ENCODE data around the gene TWF2. TPM values are rescaled to one million over a fixed set of nuclear protein-coding genes. Genes with fewer than 3 reads are reported as not detected.

The TWF2 gene
- total RNA-seq, 2 experiments from 2014 or later = 127 to 134 TPM

GRCh38 chr3:52197499-52197841 lies 41.5 kb downstream of the TWF2 start:
- Mint-ChIP-seq H3K27me3 (peaks cover 4% of the 10 kb centered on the region), H3K4me3 (peak overlapping the region; percentile 99), H3K36me3 (peaks cover 24% of the 10 kb centered on the region), H3K4me1 (peaks cover 48% of the 10 kb centered on the region), H3K27ac (peak overlapping the region; percentile 89), H3K9me3 (no peaks in the 10 kb centered on the region)
- no peak for DNase-seq

- Mint-ChIP-seq H3K4me3 (no peak overlapping the region), H3K9me3 (no peaks in the 10 kb centered on the region), H3K36me3 (peaks cover 19% of the 10 kb centered on the region), H3K27me3 (peaks cover 4% of the 10 kb centered on the region), H3K27ac (no peak overlapping the region), H3K4me1 (peaks cover 43% of the 10 kb centered on the region)
- no peak for DNase-seq
Measured at GRCh38 chr3:52196977-52197376, 42.0 kb downstream of the TWF2 start.

- H3K9me3 Mint-ChIP-seq = no peaks in the 10 kb centered on the region
- no peak for DNase-seq
- peak overlapping the region; percentile 38 for H3K27ac Mint-ChIP-seq
- H3K4me1 Mint-ChIP-seq = peaks cover 34% of the 10 kb centered on the region
- H3K27me3 Mint-ChIP-seq = peaks cover 4% of the 10 kb centered on the region
- H3K36me3 Mint-ChIP-seq = peaks cover 10% of the 10 kb centered on the region
- H3K4me3 Mint-ChIP-seq = no peak overlapping the region
Measured at GRCh38 chr3:52195823-52196331, 43.1 kb downstream of the TWF2 start.

DNA sequence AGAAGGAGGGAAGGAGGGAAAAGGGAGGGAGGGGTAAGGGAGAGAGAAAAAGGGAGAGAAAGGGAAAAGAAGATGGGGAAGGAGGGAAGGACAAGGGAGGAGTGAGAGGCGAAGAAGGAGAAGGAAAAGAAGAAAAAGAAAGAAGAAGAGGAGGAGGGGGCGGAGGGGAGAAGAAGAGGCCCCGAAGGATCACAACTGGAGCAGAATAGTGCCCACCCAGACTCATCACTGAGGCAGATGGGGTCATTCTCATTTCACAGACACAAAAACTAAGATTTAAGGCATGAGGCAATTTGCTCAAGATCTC lies 43.7 kb downstream of the TWF2 start:
- peaks cover 4% of the 10 kb centered on the region for H3K27me3 Mint-ChIP-seq
- H3K9me3 Mint-ChIP-seq = no peaks in the 10 kb centered on the region
- DNase-seq = no peak
- H3K4me3 Mint-ChIP-seq = no peak overlapping the region
- peaks cover 7% of the 10 kb centered on the region for H3K36me3 Mint-ChIP-seq
- no peak overlapping the region for H3K27ac Mint-ChIP-seq
- peaks cover 31% of the 10 kb centered on the region for H3K4me1 Mint-ChIP-seq

- H3K27me3 Mint-ChIP-seq = peaks cover 4% of the 10 kb centered on the region
- no peak overlapping the region for H3K4me3 Mint-ChIP-seq
Measured at GRCh38 chr3:52194485-52195290, 44.3 kb downstream of the TWF2 start.

DNA sequence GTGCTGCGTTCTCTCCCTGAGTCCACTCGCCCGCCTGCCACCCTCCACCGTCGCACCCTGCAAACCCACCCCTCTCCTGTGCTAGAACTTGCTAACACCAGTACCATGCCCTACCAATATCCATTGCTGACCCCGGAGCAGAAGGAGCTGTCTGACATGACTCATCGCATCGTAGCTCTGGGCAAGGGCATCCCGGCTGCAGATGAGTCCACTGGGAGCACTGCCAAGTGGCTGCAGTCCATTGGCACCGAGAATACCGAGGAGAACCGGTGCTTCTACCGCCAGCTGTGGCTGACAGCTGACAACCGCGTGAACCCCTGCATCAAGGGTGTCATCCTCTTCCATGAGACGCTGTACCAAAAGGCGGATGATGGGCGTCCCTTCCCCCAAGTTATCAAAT lies 45.9 kb downstream of the TWF2 start:
- Mint-ChIP-seq H3K36me3 (no peaks in the 10 kb centered on the region), H3K9me3 (no peaks in the 10 kb centered on the region), H3K4me1 (peaks cover 18% of the 10 kb centered on the region), H3K27ac (no peak overlapping the region), H3K4me3 (no peak overlapping the region), H3K27me3 (no peaks in the 10 kb centered on the region)
- no peak for DNase-seq

More at GRCh38 chr3:52194485-52195290, 44.3 kb downstream of the TWF2 start:
- no peak for DNase-seq
- H3K9me3 Mint-ChIP-seq = no peaks in the 10 kb centered on the region
- H3K36me3 Mint-ChIP-seq = peaks cover 5% of the 10 kb centered on the region
- no peak overlapping the region for H3K27ac Mint-ChIP-seq
- H3K4me1 Mint-ChIP-seq = peaks cover 28% of the 10 kb centered on the region

DNA sequence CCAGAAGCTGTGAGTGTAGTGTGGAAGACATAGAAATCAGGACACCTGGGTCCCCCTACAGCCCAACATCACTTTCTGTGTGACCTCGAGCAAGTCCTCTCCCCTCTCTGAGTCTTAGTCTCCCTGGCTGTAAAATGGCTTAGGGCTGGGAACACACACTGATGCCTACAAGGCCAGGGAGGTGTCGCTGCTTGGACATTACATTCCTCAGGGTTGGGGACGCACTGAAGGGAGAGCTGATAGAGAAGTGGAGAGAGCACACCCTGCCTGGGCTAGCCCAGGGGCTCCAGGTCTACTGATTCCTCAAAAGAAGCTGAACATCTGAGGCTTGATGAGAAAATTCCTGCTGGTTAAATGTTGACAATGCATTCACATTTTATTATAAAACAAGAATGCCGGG lies 47.3 kb downstream of the TWF2 start:
- Mint-ChIP-seq H3K27ac (no peak overlapping the region), H3K9me3 (no peaks in the 10 kb centered on the region), H3K27me3 (no peaks in the 10 kb centered on the region), H3K36me3 (no peaks in the 10 kb centered on the region), H3K4me1 (peaks cover 12% of the 10 kb centered on the region), H3K4me3 (no peak overlapping the region)
- DNase-seq = no peak

DNA sequence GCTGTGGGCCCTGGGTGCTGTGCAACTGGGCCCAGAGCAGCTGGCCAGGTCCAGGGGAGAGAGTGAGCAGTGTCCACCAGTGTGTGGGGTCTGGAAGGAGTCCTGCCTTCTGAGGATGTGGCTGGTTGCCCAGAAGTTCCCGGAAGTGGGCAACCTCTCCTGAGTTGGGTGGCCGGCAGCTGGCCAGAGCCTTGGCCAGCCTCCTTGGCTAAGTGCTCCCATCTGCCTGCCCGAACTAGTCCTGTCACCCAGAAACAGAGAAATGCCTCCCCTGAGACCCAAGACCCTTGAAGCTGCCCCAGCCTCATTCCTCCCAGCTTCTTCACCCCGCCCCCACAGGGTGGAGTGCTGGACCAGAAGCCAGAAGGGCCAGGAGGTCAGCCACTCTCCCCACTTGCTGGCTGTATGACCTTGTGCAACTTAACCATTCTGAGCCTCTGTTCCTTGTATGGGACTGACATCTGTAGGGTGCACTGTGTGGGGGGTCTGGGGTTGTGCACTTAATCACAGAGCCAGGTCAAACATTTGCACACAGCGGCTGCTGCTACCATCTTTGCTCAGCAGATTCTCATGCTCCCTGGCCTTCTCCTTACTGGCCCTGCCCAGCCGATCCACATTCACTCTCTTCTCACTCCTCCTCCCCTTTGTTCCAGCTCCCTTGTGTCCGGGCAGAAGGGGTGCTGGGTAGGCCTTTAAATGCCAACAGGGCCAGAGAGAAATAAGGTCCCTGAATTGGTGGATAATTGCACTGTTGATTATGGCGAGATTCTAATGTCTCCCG lies 48.5 kb downstream of the TWF2 start:
- Mint-ChIP-seq H3K4me3 (no peak overlapping the region), H3K27me3 (no peaks in the 10 kb centered on the region), H3K27ac (no peak overlapping the region), H3K4me1 (peaks cover 4% of the 10 kb centered on the region), H3K36me3 (no peaks in the 10 kb centered on the region), H3K9me3 (no peaks in the 10 kb centered on the region)
- no peak for DNase-seq

DNA sequence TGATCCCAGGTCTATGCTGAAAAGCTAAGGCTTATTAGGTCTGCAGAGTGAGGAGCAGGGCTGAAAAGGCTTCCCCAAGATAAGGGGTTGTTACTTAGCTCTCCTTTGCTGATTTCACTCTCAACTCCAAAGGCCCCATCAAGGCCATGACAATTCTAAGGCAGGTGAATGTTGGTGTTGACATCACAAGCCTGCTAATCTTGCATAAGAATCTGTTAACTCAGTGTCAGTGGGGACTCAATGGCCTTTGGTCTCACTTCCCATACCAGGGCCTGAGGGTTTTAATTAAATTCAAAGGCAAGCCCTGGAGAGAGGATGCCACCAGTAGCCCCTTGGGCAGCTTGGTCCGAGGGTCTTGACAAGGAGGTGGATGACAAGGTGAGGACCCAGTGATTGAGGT lies 50.4 kb downstream of the TWF2 start:
- Mint-ChIP-seq H3K36me3 (no peaks in the 10 kb centered on the region), H3K4me1 (peaks cover 4% of the 10 kb centered on the region), H3K27me3 (no peaks in the 10 kb centered on the region), H3K4me3 (no peak overlapping the region), H3K27ac (no peak overlapping the region), H3K9me3 (no peaks in the 10 kb centered on the region)
- DNase-seq = no peak

GRCh38 chr3:52186729-52187128 lies 52.2 kb downstream of the TWF2 start:
- Mint-ChIP-seq H3K27ac (no peak overlapping the region), H3K36me3 (no peaks in the 10 kb centered on the region), H3K4me1 (peaks cover 4% of the 10 kb centered on the region), H3K9me3 (no peaks in the 10 kb centered on the region), H3K4me3 (no peak overlapping the region), H3K27me3 (no peaks in the 10 kb centered on the region)
- no peak for DNase-seq

GRCh38 chr3:52185837-52186236 lies 53.1 kb downstream of the TWF2 start:
- Mint-ChIP-seq H3K4me1 (peaks cover 4% of the 10 kb centered on the region), H3K27me3 (no peaks in the 10 kb centered on the region), H3K9me3 (no peaks in the 10 kb centered on the region), H3K36me3 (no peaks in the 10 kb centered on the region), H3K4me3 (no peak overlapping the region), H3K27ac (no peak overlapping the region)
- DNase-seq = no peak

- H3K27me3 Mint-ChIP-seq = no peaks in the 10 kb centered on the region
- no peaks in the 10 kb centered on the region for H3K9me3 Mint-ChIP-seq
- no peak overlapping the region for H3K4me3 Mint-ChIP-seq
- DNase-seq = no peak
- H3K27ac Mint-ChIP-seq = no peak overlapping the region
- H3K36me3 Mint-ChIP-seq = no peaks in the 10 kb centered on the region
- peaks cover 4% of the 10 kb centered on the region for H3K4me1 Mint-ChIP-seq
Measured at GRCh38 chr3:52185311-52185710, 53.6 kb downstream of the TWF2 start.

DNA sequence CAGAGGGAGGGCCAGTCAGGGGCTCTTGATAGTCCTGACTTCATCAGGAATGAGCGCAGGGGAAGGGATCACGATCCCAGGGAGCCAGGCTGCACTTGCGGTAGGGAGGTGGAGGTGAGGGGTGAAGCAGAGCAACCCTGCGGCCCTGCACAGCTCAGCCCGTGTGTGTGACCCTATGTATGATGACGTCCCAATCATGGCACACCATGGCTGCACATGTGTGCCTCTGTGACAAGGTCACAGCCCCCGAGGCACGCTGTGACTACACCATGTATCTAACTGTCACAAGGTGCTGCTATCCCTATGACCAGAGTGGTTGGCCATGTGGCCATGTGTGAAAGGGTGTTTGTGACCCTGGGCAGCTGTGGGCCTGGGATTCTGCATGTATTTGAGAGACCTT lies 54.3 kb downstream of the TWF2 start:
- no peaks in the 10 kb centered on the region for H3K27me3 Mint-ChIP-seq
- DNase-seq = no peak
- H3K9me3 Mint-ChIP-seq = no peaks in the 10 kb centered on the region
- no peak overlapping the region for H3K4me3 Mint-ChIP-seq
- no peaks in the 10 kb centered on the region for H3K36me3 Mint-ChIP-seq
- H3K27ac Mint-ChIP-seq = no peak overlapping the region
- peaks cover 4% of the 10 kb centered on the region for H3K4me1 Mint-ChIP-seq

GRCh38 chr3:52183786-52184445 lies 55.0 kb downstream of the TWF2 start:
- no peaks in the 10 kb centered on the region for H3K9me3 Mint-ChIP-seq
- no peak for DNase-seq
- H3K4me1 Mint-ChIP-seq = peaks cover under 1% of the 10 kb centered on the region
- no peak overlapping the region for H3K4me3 Mint-ChIP-seq
- H3K27me3 Mint-ChIP-seq = no peaks in the 10 kb centered on the region
- no peak overlapping the region for H3K27ac Mint-ChIP-seq
- H3K36me3 Mint-ChIP-seq = no peaks in the 10 kb centered on the region

GRCh38 chr3:52182691-52183090 lies 56.3 kb downstream of the TWF2 start:
- Mint-ChIP-seq H3K27ac (no peak overlapping the region), H3K36me3 (no peaks in the 10 kb centered on the region), H3K27me3 (no peaks in the 10 kb centered on the region), H3K4me1 (no peaks in the 10 kb centered on the region), H3K9me3 (no peaks in the 10 kb centered on the region), H3K4me3 (no peak overlapping the region)
- no peak for DNase-seq
